ENCODE measurements around the gene PLA2G1B. TPM values are rescaled to one million over a fixed set of nuclear protein-coding genes. Genes with fewer than 3 reads are reported as not detected.

The PLA2G1B gene
- total RNA-seq, 2 donors from 2014 or later = not detected

- no peak overlapping the region for H3K4me3 ChIP-seq
- 51% methylated on average over 7 of the region's 7 CpGs for whole genome bisulfite sequencing
- intact Hi-C loops (cut with DNase I) = no loop called here
- H3K9me3 ChIP-seq = no peaks in the 10 kb centered on the region
- TF ChIP-seq POLR2A (IDR thresholded peaks at IDR 0.05) = no peak
- no peak for TF ChIP-seq CTCF (IDR thresholded peaks at IDR 0.05)
- no peak for TF ChIP-seq POLR2AphosphoS5 (IDR thresholded peaks at IDR 0.05)
- H3K4me1 ChIP-seq (replicated peaks) = peaks cover 7% of the 10 kb centered on the region
- no peaks in the 10 kb centered on the region for H3K27me3 ChIP-seq (replicated peaks; ENCODE audit: insufficient read depth)
- DNase-seq (ENCODE audit: low spot score) = no peak
- H3K27ac ChIP-seq = no peak overlapping the region
- H3K36me3 ChIP-seq = no peaks in the 10 kb centered on the region
Measured at GRCh38 chr12:120370343-120371243, 43.0 kb upstream of the PLA2G1B start.

- Histone ChIP-seq H3K4me1 (replicated peaks) (peaks cover 7% of the 10 kb centered on the region), H3K27ac (peak overlapping the region in 1 of 2 donors; percentile 46), H3K27me3 (replicated peaks; ENCODE audit: insufficient read depth) (no peaks in the 10 kb centered on the region), H3K36me3 (no peaks in the 10 kb centered on the region), H3K9me3 (no peaks in the 10 kb centered on the region), H3K4me3 (peak overlapping the region; percentile 60 to 65)
- 2% methylated on average over 26 of the region's 26 CpGs for WGBS
- intact Hi-C loops (cut with DNase I) = no loop called here
- DNase-seq (ENCODE audit: low spot score) = no peak
- no peak for TF ChIP-seq POLR2A (IDR thresholded peaks at IDR 0.05)
- TF ChIP-seq CTCF (IDR thresholded peaks at IDR 0.05) = no peak
- TF ChIP-seq POLR2AphosphoS5 (IDR thresholded peaks at IDR 0.05) = no peak
Measured at GRCh38 chr12:120369603-120370342, 42.2 kb upstream of the PLA2G1B start.

GRCh38 chr12:120368789-120369602 is 41.4 kb upstream of the PLA2G1B start, which contains the start of gene MSI1:
TSS of gene MSI1 (minus strand) at chr12:120369164. CDS start at chr12:120369091, 73 bp downstream.
- H3K27ac ChIP-seq = peak within 1 kb of the TSS; percentile 29 to 60
- no peaks in the 10 kb centered on the region for H3K27me3 ChIP-seq (replicated peaks; ENCODE audit: insufficient read depth)
- no peaks in the 10 kb centered on the region for H3K9me3 ChIP-seq
- TF ChIP-seq CTCF (IDR thresholded peaks at IDR 0.05) (no peak), POLR2A (IDR thresholded peaks at IDR 0.05) (no peak), POLR2AphosphoS5 (IDR thresholded peaks at IDR 0.05) (no peak)
- no peak for DNase-seq (ENCODE audit: low spot score)
- H3K4me1 ChIP-seq (replicated peaks) = peaks cover 7% of the 10 kb centered on the region
- H3K4me3 ChIP-seq = peak within 1 kb of the TSS; percentile 60 to 65
- intact Hi-C loops (cut with DNase I) = no loop called here
- H3K36me3 ChIP-seq = no peaks in the 10 kb centered on the region
- under 1% methylated on average over 82 of the region's 119 CpGs for WGBS

GRCh38 chr12:120367924-120368788 is 40.6 kb upstream of the PLA2G1B start:
- H3K36me3 ChIP-seq = no peaks in the 10 kb centered on the region
- peaks cover 7% of the 10 kb centered on the region for H3K4me1 ChIP-seq (replicated peaks)
- H3K9me3 ChIP-seq = no peaks in the 10 kb centered on the region
- TF ChIP-seq POLR2AphosphoS5 (IDR thresholded peaks at IDR 0.05) = no peak
- no peak for TF ChIP-seq POLR2A (IDR thresholded peaks at IDR 0.05)
- TF ChIP-seq CTCF (IDR thresholded peaks at IDR 0.05) = no peak
- intact Hi-C loops (cut with DNase I) = no loop called here
- H3K27ac ChIP-seq = peak overlapping the region; percentile 29 to 60
- H3K4me3 ChIP-seq = peak overlapping the region; percentile 60 to 65
- 5% methylated on average over 27 of the region's 86 CpGs for WGBS
- DNase-seq (ENCODE audit: low spot score) = no peak
- no peaks in the 10 kb centered on the region for H3K27me3 ChIP-seq (replicated peaks; ENCODE audit: insufficient read depth)

All from prostate gland (tissue), 2 donors.